ENCODE results near the gene GNAS.

GNAS gene

DNA sequence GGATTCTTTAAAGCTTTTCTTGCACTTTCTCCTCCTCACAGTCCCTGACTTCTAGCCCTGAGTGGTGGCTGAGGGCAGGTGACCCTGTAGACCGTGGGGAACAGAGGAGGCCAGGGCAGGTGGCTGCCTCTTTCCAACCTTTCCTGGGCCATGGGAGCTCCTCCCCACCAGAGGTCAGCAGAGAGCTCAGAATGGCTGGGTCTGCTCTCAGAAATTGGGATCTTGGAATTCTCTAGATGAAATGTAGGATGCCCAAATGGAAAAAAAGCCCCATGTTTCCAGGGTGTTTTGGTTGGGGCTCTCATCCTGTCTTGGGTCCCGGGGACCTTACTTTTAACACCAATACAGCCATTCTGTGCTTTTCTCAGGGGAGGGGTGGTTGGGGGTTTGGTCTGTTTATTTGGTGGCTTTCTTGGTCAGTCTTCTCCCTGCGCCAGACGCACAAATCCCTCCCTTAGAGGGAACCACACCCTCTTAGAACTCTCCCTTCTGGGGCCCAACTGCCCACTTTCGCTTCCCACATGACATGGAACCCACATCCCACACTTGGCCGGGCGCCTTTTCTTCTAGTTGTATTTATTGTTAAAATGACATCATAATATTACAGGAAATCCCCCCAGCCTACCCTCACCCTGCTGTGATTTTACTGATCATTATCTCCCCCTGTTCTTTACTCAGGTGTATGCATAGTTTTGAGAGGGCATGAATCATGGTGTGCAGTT lies 17.9 kb downstream of the GNAS start:
- TF ChIP-seq, protein P1, sequence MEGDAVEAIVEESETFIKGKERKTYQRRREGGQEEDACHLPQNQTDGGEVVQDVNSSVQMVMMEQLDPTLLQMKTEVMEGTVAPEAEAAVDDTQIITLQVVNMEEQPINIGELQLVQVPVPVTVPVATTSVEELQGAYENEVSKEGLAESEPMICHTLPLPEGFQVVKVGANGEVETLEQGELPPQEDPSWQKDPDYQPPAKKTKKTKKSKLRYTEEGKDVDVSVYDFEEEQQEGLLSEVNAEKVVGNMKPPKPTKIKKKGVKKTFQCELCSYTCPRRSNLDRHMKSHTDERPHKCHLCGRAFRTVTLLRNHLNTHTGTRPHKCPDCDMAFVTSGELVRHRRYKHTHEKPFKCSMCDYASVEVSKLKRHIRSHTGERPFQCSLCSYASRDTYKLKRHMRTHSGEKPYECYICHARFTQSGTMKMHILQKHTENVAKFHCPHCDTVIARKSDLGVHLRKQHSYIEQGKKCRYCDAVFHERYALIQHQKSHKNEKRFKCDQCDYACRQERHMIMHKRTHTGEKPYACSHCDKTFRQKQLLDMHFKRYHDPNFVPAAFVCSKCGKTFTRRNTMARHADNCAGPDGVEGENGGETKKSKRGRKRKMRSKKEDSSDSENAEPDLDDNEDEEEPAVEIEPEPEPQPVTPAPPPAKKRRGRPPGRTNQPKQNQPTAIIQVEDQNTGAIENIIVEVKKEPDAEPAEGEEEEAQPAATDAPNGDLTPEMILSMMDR (IDR thresholded peaks at IDR 0.05): peak; percentile 88

DNA sequence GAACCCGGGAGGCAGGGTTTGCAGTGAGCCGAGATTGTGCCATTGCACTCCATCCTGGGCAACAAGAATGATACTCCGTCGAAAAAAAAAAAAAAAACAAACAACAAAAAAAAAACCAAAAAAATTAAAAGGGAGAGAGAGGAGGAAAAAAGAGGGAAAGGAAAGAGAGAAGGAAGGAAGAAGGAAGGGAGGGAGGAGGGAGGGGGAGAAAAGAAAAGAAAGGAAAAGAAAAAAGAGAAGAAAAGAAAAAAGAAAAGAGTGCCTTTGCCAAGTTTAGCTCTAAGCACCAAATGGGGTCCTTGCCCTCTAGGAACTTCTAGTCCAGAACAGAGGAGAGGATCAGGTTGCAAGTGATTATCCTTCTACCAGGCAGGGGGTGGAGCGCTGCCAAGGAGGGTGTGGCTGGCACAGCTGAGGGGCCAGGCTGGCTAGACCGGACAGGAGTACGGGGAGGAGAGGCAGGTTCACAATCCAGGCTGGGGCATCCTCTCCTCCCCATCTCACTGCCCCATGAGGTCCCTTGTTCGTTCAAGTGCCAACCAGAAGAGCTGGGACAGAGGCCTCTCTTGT lies 19.1 kb downstream of the GNAS start:
- TF ChIP-seq, protein P1 (IDR thresholded peaks at IDR 0.05): no peak

DNA sequence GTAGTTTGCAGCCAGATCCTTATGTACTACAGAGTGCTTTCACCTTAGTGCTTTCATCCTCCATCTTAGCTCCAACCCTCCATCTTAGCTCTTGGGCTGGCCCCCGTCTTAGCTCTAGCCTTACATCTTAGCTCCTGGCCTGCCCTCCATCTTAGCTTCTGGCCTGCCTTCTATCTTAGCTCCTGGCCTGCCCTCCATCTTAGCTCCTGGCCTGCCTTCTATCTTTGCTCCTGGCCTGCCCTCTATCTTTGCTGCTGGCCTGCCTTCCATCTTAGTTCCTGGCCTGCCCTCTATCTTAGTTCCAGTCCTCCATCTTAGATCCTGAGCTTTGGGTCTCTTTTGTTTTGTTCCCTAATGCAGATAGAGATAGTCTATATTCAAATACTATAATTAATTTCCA lies 22.0 kb downstream of the GNAS start:
- TF ChIP-seq, protein P1 (IDR thresholded peaks at IDR 0.05): no peak

DNA sequence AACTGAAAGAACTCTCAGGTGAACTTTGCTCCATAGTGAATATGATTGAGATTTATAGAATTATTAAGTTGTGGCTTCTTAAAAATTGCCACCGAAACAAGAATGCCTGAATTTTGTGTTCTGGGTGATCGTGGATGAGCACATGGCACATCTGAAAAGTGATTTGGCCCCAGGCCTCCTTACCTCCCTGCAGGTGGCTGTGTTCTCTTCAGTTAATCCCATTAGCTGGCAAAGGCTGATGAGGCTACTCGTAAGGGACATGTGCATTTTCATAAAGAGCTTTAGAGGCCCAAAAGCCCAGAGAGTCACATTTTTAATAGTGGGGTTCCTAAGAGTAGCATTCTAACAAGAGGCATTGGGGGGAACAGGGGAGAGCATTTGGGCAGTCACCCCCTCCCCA lies 22.6 kb downstream of the GNAS start:
- TF ChIP-seq, protein P1 (IDR thresholded peaks at IDR 0.05): no peak

DNA sequence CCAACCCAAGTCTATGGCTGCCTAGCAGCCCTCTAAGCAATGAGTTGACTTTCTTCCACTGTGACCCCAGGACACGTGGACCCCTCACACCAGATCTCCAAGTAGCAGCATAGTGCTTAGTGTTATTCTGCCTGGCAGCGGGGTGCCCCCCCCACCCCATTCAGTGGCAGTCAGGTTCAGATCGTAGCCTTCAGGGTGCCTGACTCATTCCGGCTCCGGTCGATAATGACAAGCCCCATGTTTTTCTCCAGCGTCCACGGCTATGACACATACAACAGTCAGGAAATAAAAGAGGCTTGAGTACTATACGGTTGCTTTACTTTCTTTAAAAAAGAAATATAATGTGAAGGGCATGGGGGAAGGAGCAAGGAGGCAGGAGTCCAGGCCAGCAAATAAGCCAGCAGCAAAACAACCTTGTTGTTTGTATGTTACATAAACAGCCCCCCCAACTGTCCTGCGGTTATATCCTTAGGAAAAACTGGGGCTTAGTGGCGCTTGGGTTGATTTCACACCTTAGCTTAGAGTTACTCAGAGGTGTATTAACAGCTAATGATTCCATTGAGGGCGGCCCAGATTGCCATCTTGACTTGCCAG lies 23.1 kb downstream of the GNAS start:
- TF ChIP-seq, protein P1 (IDR thresholded peaks at IDR 0.05): no peak

DNA sequence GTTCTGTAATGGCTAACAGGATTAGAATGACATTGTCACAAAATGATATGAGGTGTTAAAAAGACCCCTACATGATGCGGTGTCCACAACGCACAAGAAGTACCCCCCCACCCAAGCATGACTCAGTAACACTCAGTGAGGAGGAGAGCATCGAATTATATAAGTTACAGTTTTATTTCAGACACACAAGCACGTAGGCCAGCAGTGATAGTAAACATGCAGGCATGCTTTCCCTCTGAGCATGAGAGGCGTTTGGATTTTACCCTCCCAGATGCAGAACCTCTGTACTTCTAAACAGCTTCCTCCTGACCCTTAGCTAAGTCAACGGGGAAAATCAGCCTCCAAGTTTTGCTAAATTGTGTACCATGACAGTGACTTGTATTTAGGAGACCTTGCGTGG lies 23.9 kb downstream of the GNAS start:
- TF ChIP-seq, protein P1 (IDR thresholded peaks at IDR 0.05): no peak

DNA sequence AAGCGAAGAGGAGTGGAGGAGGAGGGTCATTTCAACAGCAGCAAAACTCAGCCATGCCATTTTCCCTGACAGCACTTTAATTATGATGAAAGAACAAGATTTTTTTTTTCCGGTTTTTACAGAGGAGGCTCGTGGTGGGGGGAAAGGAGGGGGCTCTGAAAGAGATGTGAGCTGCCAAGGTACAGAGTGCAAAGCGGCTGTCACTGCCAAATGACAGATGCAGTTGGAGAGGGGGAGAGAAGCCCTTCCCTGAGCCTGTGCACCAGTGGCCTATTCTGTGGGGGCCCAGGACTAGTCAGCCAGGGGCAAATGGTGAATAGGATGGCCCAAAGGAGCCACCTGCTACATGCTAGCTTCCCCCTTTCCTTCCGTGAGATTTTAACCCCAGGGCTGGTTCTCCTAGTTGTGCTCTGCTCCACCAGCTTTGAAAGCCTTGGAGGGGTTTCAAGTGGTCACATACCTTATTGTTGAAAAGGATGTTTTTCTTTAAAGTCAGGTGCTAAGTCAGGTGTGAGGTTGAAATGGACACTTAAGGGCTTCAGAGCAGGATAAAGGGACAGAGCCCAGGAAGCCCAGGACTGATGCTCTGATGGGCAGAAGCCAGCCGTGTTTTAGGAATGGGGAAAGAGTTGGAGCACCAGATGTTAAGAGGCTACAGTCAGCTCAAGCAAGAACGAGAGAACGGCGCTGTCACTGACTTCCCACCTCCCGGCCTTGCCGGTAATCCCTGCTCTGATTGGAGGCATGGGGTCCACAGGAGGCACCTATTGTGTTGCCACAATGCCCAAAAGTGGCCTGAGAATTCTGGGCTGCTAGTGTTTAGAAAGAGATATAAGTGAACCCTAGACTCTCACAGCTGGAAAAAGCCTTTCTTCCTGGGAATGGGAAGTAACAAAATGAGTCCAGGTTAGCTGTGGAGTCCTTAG lies 24.8 kb downstream of the GNAS start:
- TF ChIP-seq, protein P1 (IDR thresholded peaks at IDR 0.05): no peak

Measured in LNCAP (cell line).